Vagina (tissue), 2 donors: ENCODE data around the gene ASIC3.

ENCODE experiments used
- CTCF ChIP-seq, 3 experiments: fragments of 450-650 bp in 2 of 3; fragments of 200-600 bp in 1 of 3; sonication (generic) in 1 of 3; IDR thresholded peaks; one replicate each; pipeline ENCODE4 v1.5.1; 2017 to 2019; ENCODE audit warnings: antibody characterized with exemption in 3 of 3, mild to moderate bottlenecking in 2 of 3, moderate library complexity in 2 of 3
- POLR2A ChIP-seq, 2 donors: fragments of 450-650 bp; IDR thresholded peaks; one replicate each; pipeline ENCODE4 v1.6.1; 2017; ENCODE audit warnings: antibody characterized with exemption in 2 of 2, mild to moderate bottlenecking in 2 of 2, moderate library complexity in 2 of 2
- POLR2AphosphoS5 ChIP-seq, 2 donors: sonication (generic); formaldehyde crosslinking; IDR thresholded peaks; one replicate each; pipeline ENCODE4 v1.9.0; 2017; ENCODE audit warnings: antibody characterized with exemption in 2 of 2, mild to moderate bottlenecking in 2 of 2, low read depth in 1 of 2; ENCODE audit not compliant: insufficient read depth in 1 of 2

GRCh38 chr7:151093748-151094147, 45.4 kb downstream of the ASIC3 start:
- TF ChIP-seq CTCF (IDR thresholded peaks at IDR 0.05) (no peak), POLR2A (IDR thresholded peaks at IDR 0.05) (no peak), POLR2AphosphoS5 (IDR thresholded peaks at IDR 0.05; ENCODE audit: insufficient read depth in 1 of 2, low read depth in 1 of 2) (no peak)
